Activated CD8-positive, alpha-beta memory T cell treated with anti-CD3 and anti-CD28 coated beads for 1 hour (primary cell): ENCODE data around the gene CACNA1A.
A peak's percentile ranks its signal among the peaks of the same experiment; 100 is the strongest.

Experiments used
- DNase-seq, 2 donors: peaks; one replicate each; pipeline ENCODE4 v3.0.0-alpha.2; 2020; ENCODE audit warnings: low read depth in 1 of 2; ENCODE audit errors: extremely low read depth in 1 of 2

Gene CACNA1A

GRCh38 chr19:13238891-13239534 lies 267.3 kb downstream of the CACNA1A start:
- no peak for DNase-seq

GRCh38 chr19:13234518-13234917 lies 271.8 kb downstream of the CACNA1A start:
- DNase-seq, result peak; percentile 15 to 33

GRCh38 chr19:13231663-13232062 lies 274.6 kb downstream of the CACNA1A start:
- no peak for DNase-seq

GRCh38 chr19:13229246-13229645 lies 277.0 kb downstream of the CACNA1A start:
- DNase-seq, result no peak

GRCh38 chr19:13228561-13228960 lies 277.7 kb downstream of the CACNA1A start:
- DNase-seq, result no peak

- no peak for DNase-seq
These were observed 279.3 kb downstream of the CACNA1A start for GRCh38 chr19:13226983-13227382.

GRCh38 chr19:13225973-13226865 lies 280.1 kb downstream of the CACNA1A start:
- DNase-seq, result no peak

- no peak for DNase-seq
These were observed 281.2 kb downstream of the CACNA1A start for GRCh38 chr19:13225085-13225484.

- no peak for DNase-seq
These were observed 285.4 kb downstream of the CACNA1A start for GRCh38 chr19:13220847-13221246.

GRCh38 chr19:13215572-13216380 lies 290.5 kb downstream of the CACNA1A start:
- DNase-seq, result no peak

GRCh38 chr19:13214036-13214730 lies 292.1 kb downstream of the CACNA1A start:
- DNase-seq, result no peak

- peak; percentile 55 to 65 for DNase-seq
These were observed 293.4 kb downstream of the CACNA1A start for GRCh38 chr19:13212759-13213330.

- no peak for DNase-seq
These were observed 294.6 kb downstream of the CACNA1A start for GRCh38 chr19:13211426-13212308.

- DNase-seq, result no peak
These were observed 295.3 kb downstream of the CACNA1A start for GRCh38 chr19:13210941-13211340.

- no peak for DNase-seq
These were observed 295.9 kb downstream of the CACNA1A start for GRCh38 chr19:13210339-13210775.

- no peak for DNase-seq
These were observed 296.6 kb downstream of the CACNA1A start for GRCh38 chr19:13209484-13210338.

- DNase-seq, result no peak
These were observed 297.4 kb downstream of the CACNA1A start for GRCh38 chr19:13208672-13209483.
